ENCODE measurements around the gene CFP.

The CFP gene

DNA sequence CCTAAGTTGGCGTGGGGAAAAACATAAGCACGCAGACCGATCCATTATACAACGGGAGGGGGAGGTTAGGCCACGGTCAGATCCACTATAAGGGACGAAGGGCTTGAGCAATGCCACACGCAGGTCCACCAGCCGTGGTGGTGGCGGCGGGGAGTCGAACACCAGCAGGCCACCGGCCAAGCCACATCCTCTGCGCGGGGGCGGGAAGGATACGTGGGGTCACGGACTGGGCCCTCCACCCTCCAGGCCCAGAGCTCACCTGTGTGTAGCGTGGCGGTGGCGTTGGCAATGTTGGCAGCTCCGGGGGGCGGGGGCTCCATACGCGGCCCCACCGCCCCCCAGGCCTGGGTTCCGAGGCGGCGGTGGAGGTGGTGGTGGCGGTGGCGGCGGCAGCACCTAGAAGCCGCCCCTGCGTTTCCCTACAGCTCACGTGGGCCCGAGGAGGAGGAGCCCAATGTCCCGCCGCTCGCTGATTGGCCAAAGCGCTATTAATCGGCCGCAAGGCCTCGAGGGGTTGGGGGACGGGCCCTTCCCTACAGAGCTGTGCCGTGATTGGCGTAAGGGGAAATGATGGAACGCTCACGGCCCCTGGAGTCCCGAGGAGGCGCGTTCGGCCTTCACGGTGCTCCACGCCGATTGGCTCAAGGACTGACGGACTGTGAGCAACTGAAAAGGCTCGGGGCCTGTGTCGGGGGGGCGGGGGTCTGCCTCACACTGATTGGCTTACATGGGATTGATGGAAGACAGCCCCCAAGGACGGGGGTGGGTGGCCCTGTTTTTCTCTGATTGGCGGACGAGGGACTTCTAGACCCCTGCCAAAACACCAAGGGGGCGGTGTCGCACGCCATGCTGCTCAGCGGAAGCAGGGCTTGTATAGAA lies 20.7 kb upstream of the CFP start, which contains the start of gene ELK1:
Gene ELK1, minus strand, starts transcription at position 400 of the 879 bp plus-strand sequence. CDS start 9,122 bp downstream, outside the sequence.
- H3K4me3 ChIP-seq (ENCODE audit: low read length), result peak within 1 kb of the TSS; percentile 31
- H3K9ac ChIP-seq (ENCODE audit: low read length), result peak within 1 kb of the TSS; percentile 80
- no peaks in the 10 kb centered on the region for H3K4me1 ChIP-seq (ENCODE audit: control insufficient read depth, insufficient read depth, low read length)
- no peaks in the 10 kb centered on the region for H3K36me3 ChIP-seq (ENCODE audit: control insufficient read depth, insufficient read depth, low read length)
- H3K9me3 ChIP-seq (ENCODE audit: control insufficient read depth, low read length), result no peaks in the 10 kb centered on the region
- H3K27me3 ChIP-seq (ENCODE audit: control insufficient read depth, insufficient read depth, low read length), result no peaks in the 10 kb centered on the region

DNA sequence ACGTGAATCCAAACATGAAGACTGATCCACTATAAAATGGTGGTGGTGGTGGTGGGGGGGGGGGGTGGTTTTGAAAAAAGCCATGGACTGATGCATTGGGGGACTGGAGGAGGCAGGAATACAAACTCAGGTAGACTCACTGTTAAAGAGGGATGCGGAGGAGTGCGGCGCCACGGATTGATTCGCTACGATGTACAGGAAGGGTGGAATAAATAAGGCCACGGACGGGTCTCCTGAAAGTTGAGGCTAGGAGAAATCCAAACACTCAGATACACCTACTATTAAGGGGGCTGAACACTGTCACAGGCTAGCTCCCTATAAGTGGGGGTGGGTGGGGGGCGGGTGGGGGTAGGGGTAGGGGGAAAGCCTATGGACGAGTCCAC lies 20.0 kb upstream of the CFP start:
- no peaks in the 10 kb centered on the region for H3K27me3 ChIP-seq (ENCODE audit: control insufficient read depth, insufficient read depth, low read length)
- no peak overlapping the region for H3K4me3 ChIP-seq (ENCODE audit: low read length)
- peak overlapping the region; percentile 15 for H3K9ac ChIP-seq (ENCODE audit: low read length)
- no peaks in the 10 kb centered on the region for H3K9me3 ChIP-seq (ENCODE audit: control insufficient read depth, low read length)
- no peaks in the 10 kb centered on the region for H3K4me1 ChIP-seq (ENCODE audit: control insufficient read depth, insufficient read depth, low read length)
- no peaks in the 10 kb centered on the region for H3K36me3 ChIP-seq (ENCODE audit: control insufficient read depth, insufficient read depth, low read length)

DNA sequence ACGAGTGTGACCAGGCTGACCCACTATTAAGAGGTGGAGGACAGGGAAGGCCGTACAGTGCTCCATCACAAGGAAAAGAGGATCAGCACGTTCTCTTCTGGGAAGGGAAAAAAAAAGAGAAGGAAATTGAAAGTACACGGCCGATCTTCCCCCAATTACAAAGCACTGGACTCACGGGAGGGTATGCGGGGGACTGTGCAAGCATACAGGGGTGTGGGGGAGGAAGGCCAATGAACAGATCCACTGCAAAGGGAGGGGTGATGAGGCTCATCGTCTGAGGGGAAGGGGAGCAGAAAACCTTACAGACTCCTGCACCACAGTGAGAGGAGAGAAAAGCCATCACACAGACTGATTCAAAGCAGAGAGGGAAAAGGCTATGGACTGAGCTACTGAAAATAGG lies 19.5 kb upstream of the CFP start:
- Histone ChIP-seq H3K9me3 (ENCODE audit: control insufficient read depth, low read length) (no peaks in the 10 kb centered on the region), H3K4me3 (ENCODE audit: low read length) (no peak overlapping the region), H3K27me3 (ENCODE audit: control insufficient read depth, insufficient read depth, low read length) (no peaks in the 10 kb centered on the region), H3K36me3 (ENCODE audit: control insufficient read depth, insufficient read depth, low read length) (no peaks in the 10 kb centered on the region), H3K9ac (ENCODE audit: low read length) (peak overlapping the region; percentile 15), H3K4me1 (ENCODE audit: control insufficient read depth, insufficient read depth, low read length) (no peaks in the 10 kb centered on the region)

DNA sequence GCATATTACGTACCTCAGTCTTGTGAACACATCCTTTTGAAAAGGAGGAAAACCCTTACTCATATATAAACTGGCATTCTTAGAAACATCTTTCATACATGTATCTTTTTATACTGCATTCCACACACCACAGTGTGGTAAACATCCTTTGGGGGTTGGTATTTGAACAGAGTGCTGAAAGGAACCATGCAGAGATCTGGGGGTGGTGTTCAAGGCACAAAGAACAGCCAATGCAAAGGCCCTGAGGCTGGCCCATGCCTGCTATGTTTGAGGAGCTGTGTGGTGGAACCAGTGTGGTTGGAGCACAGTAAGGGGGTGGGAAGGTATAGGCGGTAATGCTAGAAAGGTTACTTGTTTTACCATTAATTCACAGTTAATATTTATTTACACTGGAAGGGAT lies 18.6 kb upstream of the CFP start:
- H3K9ac ChIP-seq (ENCODE audit: low read length), result no peak overlapping the region
- H3K4me3 ChIP-seq (ENCODE audit: low read length), result no peak overlapping the region
- no peaks in the 10 kb centered on the region for H3K9me3 ChIP-seq (ENCODE audit: control insufficient read depth, low read length)
- no peaks in the 10 kb centered on the region for H3K4me1 ChIP-seq (ENCODE audit: control insufficient read depth, insufficient read depth, low read length)
- no peaks in the 10 kb centered on the region for H3K36me3 ChIP-seq (ENCODE audit: control insufficient read depth, insufficient read depth, low read length)
- H3K27me3 ChIP-seq (ENCODE audit: control insufficient read depth, insufficient read depth, low read length), result no peaks in the 10 kb centered on the region

DNA sequence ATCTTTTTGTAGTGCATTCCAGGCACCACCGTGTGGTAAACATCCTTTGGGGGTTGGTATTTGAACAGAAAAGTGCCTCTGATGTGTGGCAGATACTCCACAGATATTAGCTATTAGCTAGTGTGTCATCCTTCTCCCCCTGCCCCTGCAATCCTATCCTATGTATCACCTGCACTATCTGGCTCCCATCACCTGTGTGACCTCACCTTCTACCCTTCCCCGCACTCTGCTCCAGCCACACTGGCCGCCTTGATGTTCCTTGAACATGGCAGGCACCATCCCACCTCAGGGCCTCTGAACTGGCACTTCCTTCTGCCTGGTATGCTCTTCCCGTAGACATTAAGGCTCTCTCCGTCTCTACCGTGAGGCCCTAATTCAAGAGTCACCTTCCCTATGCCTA lies 16.9 kb upstream of the CFP start:
- no peak overlapping the region for H3K9ac ChIP-seq (ENCODE audit: low read length)
- H3K4me1 ChIP-seq (ENCODE audit: control insufficient read depth, insufficient read depth, low read length), result no peaks in the 10 kb centered on the region
- H3K4me3 ChIP-seq (ENCODE audit: low read length), result no peak overlapping the region
- no peaks in the 10 kb centered on the region for H3K9me3 ChIP-seq (ENCODE audit: control insufficient read depth, low read length)
- H3K36me3 ChIP-seq (ENCODE audit: control insufficient read depth, insufficient read depth, low read length), result no peaks in the 10 kb centered on the region
- no peaks in the 10 kb centered on the region for H3K27me3 ChIP-seq (ENCODE audit: control insufficient read depth, insufficient read depth, low read length)

DNA sequence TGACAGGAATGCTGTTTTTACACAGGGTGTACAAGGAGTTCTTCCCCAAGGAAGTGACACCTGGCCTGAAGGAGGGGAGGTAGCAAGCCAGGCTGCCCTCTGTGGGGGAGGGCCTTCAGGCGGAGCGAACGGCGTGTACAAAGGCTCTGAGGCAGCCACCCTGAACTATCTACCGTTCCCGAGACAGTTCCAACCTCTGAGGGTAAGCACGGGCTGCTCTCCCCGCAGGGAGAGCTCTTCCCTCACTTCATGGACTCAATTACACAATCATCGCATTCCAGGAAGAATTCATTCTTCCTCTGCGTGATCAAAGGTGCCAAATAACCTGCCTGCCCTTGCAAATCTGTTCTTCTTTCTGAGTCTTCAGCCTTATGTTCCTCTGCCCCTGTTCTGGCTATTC lies 15.8 kb upstream of the CFP start:
- H3K9me3 ChIP-seq (ENCODE audit: control insufficient read depth, low read length), result no peaks in the 10 kb centered on the region
- no peak overlapping the region for H3K4me3 ChIP-seq (ENCODE audit: low read length)
- H3K27me3 ChIP-seq (ENCODE audit: control insufficient read depth, insufficient read depth, low read length), result no peaks in the 10 kb centered on the region
- no peaks in the 10 kb centered on the region for H3K4me1 ChIP-seq (ENCODE audit: control insufficient read depth, insufficient read depth, low read length)
- H3K9ac ChIP-seq (ENCODE audit: low read length), result no peak overlapping the region
- no peaks in the 10 kb centered on the region for H3K36me3 ChIP-seq (ENCODE audit: control insufficient read depth, insufficient read depth, low read length)

DNA sequence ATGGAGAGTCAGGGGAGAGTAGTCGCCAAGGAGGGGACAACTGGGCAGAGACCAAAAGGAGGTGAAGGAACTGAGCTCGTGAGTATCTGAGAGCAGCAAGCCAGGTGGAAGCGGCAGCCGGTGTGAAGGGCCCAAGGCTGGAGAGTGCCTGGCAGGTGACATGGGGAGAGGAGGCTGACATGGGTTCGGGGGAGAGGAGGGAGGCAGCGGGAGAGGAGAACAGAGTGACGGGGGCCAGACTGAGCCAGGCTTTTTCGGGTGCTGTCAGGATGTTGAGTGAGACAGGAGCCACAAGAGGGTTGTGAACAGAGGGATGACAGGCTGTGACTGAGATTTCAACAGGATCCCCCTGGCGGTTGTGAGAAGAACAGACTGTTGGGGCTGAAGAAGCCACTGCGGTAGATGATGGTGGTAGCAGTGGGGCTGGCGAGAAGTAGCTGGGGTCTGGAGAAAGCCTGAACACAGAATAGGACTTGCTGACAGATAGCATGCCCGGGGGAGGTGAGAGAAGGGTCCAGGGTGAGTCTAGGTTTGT lies 14.9 kb upstream of the CFP start:
- H3K27me3 ChIP-seq (ENCODE audit: control insufficient read depth, insufficient read depth, low read length), result no peaks in the 10 kb centered on the region
- H3K9ac ChIP-seq (ENCODE audit: low read length), result no peak overlapping the region
- H3K4me3 ChIP-seq (ENCODE audit: low read length), result no peak overlapping the region
- H3K36me3 ChIP-seq (ENCODE audit: control insufficient read depth, insufficient read depth, low read length), result no peaks in the 10 kb centered on the region
- H3K9me3 ChIP-seq (ENCODE audit: control insufficient read depth, low read length), result no peaks in the 10 kb centered on the region
- no peaks in the 10 kb centered on the region for H3K4me1 ChIP-seq (ENCODE audit: control insufficient read depth, insufficient read depth, low read length)

DNA sequence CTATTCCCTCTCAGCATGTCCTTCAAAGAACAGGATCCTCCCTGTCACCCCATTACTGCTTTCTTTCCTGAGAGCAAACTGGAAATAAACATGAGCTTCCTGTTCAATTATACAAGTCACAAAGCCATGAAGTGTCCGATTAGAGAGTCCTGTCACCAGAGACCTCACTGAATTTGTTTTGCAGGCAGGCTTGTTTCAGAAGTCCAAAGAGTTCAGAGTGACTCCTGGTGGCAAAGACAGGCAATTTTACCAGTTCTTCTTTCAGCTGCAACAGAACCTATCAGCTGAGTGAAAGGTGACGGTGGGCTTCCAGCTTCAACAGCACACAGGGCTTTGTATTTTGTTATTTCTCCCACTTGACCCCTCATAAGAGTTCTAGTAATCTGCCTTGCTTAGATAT lies 14.2 kb upstream of the CFP start:
- Histone ChIP-seq H3K9ac (ENCODE audit: low read length) (no peak overlapping the region), H3K4me1 (ENCODE audit: control insufficient read depth, insufficient read depth, low read length) (no peaks in the 10 kb centered on the region), H3K9me3 (ENCODE audit: control insufficient read depth, low read length) (no peaks in the 10 kb centered on the region), H3K4me3 (ENCODE audit: low read length) (no peak overlapping the region), H3K36me3 (ENCODE audit: control insufficient read depth, insufficient read depth, low read length) (no peaks in the 10 kb centered on the region), H3K27me3 (ENCODE audit: control insufficient read depth, insufficient read depth, low read length) (no peaks in the 10 kb centered on the region)

DNA sequence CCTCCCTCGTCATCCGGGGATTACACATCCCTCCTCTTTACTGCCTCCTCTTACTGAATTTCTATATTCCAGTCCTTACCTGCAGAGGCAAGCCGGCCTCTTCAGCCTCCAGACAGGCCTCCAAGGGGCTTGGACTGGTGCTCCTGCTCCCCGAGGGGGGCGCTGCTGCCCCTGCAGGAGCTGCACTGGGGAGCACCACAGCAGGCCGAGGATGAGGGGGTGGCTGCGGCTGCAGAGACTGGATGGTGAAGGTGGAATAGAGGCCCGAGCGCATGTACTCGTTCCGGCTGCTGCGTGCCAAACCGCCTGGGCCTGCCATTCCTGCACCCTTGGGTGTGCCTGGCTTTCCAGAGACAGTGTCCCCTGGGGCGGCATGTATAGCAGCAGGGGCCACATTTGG lies 9.1 kb upstream of the CFP start:
- no peaks in the 10 kb centered on the region for H3K27me3 ChIP-seq (ENCODE audit: control insufficient read depth, insufficient read depth, low read length)
- no peaks in the 10 kb centered on the region for H3K4me1 ChIP-seq (ENCODE audit: control insufficient read depth, insufficient read depth, low read length)
- no peaks in the 10 kb centered on the region for H3K9me3 ChIP-seq (ENCODE audit: control insufficient read depth, low read length)
- no peak overlapping the region for H3K9ac ChIP-seq (ENCODE audit: low read length)
- H3K36me3 ChIP-seq (ENCODE audit: control insufficient read depth, insufficient read depth, low read length), result no peaks in the 10 kb centered on the region
- H3K4me3 ChIP-seq (ENCODE audit: low read length), result no peak overlapping the region

DNA sequence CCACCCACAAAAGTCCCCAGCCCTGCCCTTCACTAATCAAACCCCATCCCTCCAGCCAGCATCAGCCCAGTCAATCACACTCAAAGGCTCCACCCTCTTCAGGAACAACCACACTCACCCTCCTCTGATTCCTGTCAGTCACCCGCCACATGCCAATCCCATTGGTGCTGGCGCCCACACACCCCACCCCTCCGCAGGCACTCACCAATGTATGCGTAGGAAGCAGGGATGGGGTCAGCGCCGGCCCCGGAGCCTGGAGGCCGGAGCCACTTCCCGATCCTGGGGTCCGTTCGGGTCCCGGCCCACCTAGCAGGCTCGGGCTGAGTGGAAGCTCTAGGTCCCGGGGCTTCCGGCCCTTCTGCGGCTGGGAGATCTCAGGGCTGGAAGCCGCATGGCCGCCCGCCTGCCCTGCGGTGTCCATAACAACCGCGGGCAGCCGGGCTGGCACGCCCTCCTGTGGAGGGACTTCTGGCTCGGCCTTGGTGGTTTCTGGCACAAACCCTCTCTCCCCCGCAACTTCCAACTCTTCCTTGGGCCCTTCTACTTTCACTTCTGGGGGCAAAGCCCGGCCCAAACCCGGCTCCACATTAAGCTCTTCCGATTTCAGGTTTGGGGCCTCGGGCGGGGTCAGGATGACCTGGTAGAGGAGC lies 7.9 kb upstream of the CFP start:
- Histone ChIP-seq H3K9me3 (ENCODE audit: control insufficient read depth, low read length) (no peaks in the 10 kb centered on the region), H3K4me3 (ENCODE audit: low read length) (no peak overlapping the region), H3K36me3 (ENCODE audit: control insufficient read depth, insufficient read depth, low read length) (no peaks in the 10 kb centered on the region), H3K4me1 (ENCODE audit: control insufficient read depth, insufficient read depth, low read length) (no peaks in the 10 kb centered on the region), H3K9ac (ENCODE audit: low read length) (peak overlapping the region; percentile 34), H3K27me3 (ENCODE audit: control insufficient read depth, insufficient read depth, low read length) (no peaks in the 10 kb centered on the region)

DNA sequence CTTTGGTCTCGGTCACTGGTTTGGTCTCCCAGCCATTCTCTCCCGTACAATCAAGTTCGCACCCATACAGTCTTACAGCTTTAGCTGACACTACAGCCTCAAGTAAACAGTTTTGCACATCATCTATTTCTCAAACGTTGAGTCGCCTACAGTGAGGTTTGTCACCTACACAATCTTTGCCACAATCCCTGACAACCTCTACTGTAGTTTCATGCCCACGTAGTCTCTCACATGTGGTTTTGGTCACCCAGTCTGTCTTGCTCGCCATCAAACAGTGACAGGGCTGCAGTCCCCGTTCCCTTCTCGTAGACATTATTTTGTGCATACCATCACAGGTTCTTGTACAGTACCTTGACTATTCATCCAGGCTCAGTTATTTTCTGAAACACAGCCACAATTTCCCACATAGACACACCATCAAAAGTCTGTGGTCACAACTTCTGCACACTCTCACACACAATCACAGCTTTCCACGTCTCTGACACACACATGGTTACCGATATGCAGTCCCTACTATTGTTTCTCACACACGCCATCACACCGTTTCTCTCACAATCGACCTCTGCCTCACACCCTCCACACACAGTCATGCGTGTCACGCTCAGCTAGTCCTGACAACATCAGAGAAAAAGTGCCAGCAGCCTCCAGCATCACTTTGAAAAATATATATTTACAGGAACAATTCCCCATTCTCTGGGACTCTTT lies 5.3 kb upstream of the CFP start:
- Histone ChIP-seq H3K9ac (ENCODE audit: low read length) (no peak overlapping the region), H3K36me3 (ENCODE audit: control insufficient read depth, insufficient read depth, low read length) (no peaks in the 10 kb centered on the region), H3K4me1 (ENCODE audit: control insufficient read depth, insufficient read depth, low read length) (no peaks in the 10 kb centered on the region), H3K27me3 (ENCODE audit: control insufficient read depth, insufficient read depth, low read length) (no peaks in the 10 kb centered on the region), H3K9me3 (ENCODE audit: control insufficient read depth, low read length) (no peaks in the 10 kb centered on the region), H3K4me3 (ENCODE audit: low read length) (no peak overlapping the region)
